ENCODE results near the gene DLD.
"Not testable (repeated sequence)": the region's sequence is repeated elsewhere in the genome, so short reads cannot be mapped to it uniquely, and the experiment has no call there.

DLD gene

DNA sequence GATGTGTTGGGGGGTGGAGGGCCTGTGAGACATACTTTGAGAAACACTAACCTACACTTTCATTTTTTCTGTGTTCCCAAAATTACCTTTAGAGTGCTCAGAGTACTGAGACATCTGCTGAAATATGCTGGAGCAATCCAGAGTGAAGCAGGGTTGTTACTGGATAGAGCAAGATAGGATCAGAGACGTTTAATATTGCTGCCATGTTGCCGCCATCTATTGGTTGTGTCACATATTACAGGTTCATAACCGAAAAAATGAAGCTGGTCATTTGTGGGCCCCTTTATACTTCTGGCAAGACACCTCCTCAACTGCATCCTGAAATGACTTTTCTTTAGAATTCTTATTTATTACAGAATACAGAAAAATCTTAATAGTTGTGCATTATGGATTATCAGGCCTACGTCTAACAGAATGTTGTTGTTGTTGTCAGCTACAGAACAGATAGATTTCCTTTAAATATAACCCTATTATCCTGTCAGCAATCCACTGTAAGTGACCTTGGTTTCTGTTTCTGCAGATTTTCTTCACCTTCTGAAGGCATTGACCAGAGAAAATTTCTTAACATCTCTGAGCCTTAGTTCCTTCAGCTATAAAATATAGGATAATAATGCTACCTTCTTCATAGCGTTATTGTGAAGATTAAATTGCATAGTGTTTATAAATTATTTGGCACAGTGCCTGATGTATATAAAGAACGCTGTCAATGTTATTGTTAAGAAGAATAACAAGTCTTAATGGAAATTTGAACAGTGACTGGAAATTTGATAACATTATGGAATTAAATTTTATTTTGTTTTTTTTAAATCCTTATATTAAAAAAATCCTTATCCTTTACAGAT lies 16.2 kb upstream of the DLD start:
- DNase-seq, result peak in 1 of 2 experiments; percentile 27

DNA sequence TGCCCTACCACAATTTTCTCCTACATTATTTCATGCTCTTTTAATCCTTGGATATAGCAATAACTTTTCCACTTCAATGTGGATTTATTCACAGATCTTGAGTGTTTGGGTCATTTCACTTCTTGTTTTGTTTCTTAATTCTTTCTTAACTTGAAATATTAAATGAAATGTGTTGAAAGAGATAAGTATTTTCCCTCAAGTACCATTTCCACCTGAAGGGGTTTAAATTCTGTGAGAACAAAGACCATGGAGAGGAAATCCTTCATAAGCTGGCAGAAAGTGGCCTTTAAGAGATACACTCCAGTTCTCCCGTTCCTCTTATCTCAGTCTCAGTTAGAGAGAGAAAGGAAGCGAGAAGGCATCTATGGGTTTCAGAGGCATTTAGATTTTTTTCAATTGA lies 14.1 kb upstream of the DLD start:
- no peak for DNase-seq

DNA sequence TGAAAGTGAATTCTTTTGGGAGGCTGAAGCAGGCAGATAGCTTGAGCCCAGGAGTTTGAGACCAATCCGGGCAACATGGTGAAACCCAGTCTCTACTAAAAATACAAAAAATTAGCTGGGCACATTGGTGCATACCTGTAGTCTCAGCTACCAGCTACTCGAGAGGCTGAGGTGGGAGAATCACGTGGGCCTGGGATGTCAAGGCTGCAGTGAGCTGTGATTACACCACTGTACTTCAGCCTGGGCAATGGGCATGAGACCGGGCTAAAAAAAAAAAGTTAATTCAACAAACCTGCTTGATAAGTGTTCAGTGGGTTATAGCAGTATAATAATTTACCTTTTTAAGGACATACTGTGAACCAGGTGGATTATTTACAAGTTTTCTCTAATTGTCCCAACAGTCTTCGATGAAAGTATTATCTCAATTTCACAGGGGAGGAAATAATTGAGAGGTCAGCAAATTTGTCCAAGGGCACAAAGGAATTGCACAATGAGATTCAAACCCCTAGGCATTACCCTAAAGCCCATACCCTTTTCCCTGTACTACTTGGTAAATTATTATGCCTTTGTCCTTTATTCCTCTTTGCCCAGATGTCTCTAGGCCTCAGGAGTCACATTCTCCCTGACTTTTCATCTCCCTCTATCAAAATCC lies 13.1 kb upstream of the DLD start:
- no peak for DNase-seq

DNA sequence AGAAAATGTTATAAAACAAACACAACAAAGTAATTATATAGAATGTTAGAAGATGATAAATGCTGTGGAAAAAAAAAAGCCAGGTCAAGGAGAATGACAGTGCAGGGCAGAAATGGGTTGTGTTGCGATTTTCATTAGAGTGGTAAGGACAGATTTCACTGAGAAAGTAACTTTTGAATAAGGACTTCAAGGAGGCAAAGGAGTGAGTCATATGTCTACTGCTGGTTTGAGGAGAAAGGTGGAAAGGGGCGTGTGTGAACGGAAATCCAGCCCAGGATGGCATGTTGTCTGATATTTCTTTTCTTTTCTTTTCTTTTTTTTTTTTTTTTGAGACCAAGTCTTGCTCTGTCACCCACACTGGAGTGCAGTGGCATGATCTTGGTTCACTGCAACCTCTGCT lies 12.3 kb upstream of the DLD start:
- DNase-seq, result no peak

DNA sequence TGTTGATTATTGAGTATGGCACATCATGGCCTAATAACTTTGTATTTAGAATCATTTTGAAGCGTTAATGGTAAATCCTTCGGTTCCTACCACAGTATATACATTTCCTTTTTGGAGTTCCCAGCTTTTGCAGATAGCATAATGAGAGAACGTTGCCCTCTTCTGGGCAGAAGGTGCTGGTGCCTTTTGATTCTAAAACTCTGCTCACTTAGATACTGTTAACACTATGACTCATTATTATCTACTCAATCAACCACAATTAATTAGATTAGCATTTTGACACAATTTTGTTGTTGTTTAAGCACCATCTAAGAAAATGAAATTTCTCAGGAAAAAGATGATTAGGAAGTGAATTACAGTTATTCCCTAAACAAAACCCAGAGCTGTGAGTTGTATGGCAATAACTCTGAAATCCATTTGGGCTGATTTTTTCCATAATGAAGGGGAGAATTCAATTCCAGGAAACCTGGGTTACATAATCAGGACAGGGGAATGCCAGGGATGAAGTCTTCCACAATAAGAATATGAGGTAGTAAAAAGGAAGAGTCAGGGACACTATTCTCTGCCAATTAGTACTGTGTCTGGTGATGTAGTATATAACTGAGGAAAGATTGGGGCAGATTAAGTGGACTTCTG lies 11.5 kb upstream of the DLD start:
- DNase-seq, result peak in 1 of 2 experiments; percentile 35

DNA sequence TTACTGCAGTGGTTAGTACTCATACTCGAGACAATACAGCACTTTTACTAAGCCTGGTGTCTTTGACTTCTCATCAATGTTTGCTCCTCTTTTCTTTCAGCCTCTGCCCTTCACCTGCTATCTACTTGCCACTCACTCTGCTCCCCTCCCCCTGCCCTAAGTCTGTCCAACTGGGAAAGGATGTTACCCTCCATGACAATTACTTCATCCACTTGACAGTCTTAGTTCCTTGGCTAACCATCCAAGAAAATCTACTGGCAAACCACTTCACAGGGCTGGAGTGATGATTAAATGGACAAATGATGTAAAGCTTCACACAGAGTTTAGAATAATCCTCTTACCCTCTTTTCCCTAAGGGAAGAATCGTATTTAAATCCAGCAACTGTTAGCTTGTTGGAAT lies 8.2 kb upstream of the DLD start:
- DNase-seq, result no peak

DNA sequence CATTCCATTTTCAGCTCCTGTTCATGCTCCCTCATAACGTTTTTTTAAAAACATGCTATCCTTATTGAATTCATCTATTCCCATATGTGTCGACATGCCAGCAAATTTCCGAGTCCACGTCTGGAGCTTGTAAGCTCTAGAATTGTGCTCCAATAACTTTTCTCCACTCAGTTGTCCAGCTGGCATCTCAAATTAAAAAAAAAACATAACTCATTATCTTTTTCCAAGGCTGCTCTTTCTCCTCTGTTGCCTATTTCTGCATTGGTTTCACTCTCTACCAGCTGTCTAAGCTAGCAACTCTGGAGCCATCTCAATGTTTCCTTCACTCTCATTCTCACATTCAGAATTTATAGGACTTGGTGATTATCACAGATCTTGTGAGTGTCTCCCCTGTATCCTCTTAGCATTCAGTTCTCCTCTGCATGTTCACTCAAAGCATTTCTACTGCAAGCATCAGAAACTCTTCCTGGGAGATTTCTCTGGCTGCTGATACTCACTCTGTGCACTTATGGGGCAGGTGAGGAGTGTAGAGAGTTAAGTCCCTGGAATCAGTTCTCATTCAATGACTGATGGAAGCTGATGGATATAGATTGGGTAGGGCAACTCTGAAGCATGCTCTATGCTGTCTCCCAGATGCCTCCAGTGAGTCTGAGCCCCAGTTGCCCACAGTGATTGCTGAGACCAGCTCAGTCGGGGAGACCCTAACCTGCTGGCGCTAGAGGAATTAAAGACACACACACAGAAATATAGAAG lies 6.7 kb upstream of the DLD start:
- no peak for DNase-seq

DNA sequence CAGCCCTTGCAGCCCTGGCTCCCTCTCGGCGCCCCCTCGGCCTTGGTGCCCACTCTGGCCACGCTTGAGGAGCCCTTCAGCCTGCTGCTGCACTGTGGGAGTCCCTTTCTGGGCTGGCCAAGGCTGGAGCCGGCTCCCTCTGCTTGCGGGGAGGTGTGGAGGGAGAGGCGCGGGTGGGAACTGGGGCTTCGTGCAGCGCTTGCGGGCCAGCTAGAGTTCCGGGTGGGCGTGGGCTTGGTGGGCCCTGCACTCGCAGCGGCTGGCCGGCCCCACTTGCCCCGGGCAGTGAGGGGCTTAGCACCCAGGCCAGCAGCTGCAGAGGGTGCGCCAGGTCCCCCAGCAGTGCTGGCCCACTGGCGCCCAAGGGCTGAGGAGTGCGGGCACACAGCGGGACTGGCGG lies 3.2 kb upstream of the DLD start:
- DNase-seq, result not testable (repeated sequence)

DNA sequence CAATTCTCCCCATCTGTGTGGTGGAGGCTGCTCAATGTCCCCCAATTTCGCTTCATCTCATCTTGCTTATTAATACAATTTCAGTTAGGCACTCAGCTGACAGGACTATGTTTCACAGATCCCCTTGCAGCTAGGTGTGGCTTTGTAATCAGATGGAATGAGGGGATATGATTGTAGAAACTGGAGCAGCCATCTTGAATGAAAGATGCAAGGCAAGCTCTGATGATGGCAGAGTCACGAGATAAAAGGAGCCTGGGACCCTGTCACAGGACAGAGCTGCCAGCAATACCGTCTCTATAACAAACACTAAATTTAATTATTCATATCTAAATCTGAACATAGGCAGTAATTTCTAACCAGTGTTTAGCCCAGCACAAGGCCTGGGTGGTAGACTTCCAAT lies 991 bp upstream of the DLD start:
- DNase-seq, result no peak

DNA sequence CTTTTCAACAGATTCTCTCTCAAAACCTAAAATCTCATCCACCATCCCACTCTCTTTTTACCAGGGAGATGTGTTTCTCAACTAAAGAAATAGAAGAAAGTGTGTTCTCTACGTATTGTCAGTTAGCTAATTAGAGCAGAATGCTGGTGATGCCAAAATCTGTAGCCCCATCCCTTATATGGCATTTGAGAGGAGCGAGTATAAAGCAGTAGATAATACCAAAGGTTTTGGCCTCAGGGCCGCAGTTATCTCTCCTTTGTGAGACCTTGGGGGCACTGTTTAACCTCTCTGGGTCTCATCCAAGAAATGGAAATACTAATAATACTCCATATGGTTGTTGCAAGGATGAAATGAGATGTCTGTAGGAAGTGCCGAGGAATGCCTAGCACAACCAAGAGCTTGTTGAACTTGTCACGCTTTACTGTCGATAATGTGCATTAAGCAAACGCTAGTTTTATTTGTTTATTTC lies 456 bp upstream of the DLD start:
- DNase-seq, result peak in 1 of 2 experiments; percentile 34

DNA sequence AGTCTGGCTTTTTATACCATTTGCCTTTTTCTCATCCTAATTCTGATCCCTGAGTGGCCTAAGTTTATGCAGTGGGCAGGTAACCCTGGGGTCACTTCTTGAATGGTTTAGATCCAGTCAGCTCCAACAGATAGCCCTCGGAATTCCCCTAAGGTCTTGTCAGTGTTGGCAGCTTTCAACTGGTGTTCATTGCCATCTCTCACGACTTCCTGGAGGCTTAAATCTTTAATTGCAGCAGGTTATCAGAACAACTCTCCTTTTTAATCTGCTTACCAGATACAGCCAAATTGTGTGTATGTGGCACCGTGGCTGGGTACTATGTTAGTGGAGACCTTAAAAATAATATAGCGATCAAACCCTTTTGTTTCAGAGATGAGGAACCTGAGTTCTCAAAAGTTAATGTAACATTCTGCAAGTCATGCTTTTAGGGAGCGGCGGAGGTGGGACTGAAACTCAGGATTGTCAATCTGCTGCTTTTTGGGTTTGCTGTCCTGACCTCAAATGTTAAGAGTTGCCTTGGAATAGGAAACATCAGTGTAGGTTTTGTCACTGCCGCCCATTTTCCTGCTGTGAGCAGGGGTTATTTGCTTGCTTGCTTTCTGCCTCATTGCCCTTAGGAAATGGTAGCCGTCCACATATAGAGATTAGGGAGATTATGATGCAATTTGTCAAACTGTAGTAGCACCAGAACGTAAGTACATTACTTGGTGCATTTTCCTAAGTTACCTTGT lies 818 bp downstream of the DLD start:
- no peak for DNase-seq

DNA sequence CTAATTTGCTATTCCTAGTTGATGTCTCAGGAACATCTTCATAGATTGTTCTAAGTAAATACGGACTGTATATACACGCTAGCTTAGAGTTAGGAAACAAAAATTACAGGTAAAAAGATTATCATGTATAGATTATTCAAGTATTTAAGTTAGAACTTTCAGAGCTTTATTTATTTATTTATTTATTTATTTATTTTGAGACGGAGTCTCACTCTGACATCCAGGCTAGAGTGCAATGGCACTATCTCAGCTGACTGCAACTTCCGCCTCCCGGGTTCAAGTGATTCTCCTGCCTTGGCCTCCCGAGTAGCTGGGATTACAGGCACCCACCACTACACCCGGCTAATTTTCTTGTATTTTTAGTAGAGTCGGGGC lies 1.4 kb downstream of the DLD start:
- not testable (repeated sequence) for DNase-seq

DNA sequence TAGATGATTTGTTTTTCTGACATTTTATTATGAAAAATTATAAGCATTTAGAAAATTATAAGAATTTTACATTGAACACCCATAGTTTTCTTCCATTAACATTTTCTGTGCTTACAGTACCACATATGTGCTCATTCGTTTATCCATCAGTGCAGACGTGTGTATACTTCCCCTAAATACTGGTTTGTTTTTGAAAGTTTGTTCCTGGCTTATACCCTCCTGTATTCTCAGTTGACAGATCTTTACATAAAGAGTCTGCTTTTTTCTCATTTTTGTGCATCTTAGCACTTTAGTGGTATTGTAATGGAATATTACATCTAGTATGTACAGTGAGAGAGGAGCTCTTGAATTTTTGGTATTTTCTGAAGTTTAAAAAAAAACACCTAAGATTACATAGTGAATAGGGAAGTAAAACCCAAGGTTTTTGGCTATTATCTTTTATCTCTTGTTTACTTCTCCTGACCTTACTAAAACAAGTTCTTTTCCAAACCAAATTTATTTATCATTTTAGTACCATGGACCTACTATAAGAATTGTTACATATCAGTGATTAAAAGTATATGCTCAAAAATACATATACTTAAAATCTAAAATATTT lies 8.1 kb downstream of the DLD start:
- DNase-seq, result no peak

DNA sequence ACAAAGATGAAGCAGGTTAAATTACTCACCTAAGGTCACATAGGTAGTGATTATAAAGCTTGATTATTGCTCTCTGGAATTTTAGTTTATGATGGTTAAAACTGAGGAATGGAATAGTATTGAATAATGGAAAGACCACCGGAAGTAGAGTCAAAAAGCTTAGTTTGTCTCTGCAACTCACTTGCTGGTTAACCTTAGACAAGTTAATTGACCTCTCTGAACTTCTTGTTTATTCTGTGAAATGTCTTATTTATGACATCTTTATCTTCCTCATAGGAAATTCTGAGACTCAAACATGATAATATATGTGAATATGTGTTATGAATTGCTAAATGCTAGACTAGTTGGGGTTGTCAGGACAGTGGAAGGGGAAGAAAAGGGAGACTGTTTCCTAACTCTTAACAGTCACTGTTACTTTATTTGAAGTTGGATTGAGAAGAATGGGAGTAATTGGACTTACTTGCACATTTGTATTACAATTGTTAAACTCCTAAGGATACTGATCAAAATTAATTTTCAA lies 9.6 kb downstream of the DLD start:
- DNase-seq, result no peak

DNA sequence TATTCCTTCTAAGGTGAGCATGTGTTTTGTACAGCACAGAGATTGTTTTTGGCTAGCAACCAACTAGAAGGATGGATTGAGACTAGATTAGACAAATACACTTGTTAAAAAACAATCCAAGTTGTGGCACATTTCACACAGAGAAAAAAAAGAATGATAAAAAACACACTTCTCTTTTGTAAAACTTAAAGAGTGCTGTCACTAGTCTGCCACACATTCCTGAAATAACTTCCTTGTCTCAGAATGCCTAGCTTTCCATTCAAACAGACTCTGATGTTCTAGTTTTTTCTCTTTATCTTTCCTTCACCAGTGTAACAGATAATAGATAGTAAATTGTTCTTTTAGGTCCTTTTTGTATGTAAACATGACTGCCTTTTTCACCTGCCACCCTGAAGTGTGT lies 11.4 kb downstream of the DLD start:
- DNase-seq, result no peak

DNA sequence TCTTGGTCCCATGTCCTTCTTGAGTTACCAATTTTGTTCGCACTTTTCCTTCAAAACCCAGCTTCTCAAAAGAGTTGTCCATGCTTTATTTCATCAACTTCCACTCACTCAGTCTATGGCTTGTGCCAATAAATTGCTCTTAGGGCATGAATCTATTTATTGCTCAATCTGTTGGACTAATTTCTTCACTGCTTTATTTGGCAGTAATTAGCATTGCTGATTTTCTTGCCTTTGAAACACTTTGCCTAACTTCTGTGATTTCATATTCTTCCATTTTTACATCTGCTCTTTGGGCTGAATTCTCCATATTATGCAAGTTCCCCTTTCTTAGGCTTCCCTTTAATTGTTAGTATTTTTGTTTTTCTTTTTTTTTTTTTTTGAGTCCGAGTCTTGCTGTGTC lies 16.8 kb downstream of the DLD start:
- no peak for DNase-seq

DNA sequence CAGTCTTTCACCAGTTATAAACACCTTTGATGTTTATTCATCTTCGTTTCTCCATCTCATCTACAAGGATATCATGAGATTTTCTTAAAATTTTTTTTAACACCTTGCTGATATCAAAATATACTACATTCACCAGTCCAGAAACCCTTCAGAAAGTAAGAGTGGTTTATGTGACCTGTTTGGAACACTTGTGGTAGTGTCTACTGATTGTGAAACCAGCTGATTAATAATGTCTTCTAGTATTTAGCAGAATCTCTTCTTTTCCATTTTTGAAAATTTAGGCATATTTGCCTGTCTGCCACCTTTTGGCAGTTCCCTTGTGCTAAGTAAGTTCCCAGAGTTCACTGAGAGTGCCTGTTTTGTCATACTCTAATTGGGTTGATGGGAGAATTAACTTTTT lies 18.5 kb downstream of the DLD start:
- DNase-seq, result no peak

DNA sequence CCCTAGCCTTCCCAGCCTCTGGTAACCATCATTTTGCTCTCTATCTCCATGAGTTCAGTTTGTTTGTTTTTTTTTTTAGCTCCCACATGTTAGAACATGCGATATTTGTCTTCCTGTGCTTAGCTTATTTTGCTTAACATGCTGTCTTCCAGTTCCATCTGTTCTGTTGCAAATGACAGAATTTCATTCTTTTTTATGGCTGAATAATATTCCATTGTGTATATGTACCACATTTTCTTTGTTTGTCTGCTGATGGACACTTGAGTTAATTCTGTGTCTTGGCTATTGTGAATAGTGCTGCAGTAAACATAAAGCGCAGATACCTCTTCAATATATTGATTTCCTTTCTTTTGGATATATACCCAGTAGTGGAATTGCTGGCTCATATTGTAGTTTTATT lies 21.0 kb downstream of the DLD start:
- DNase-seq, result no peak

DNA sequence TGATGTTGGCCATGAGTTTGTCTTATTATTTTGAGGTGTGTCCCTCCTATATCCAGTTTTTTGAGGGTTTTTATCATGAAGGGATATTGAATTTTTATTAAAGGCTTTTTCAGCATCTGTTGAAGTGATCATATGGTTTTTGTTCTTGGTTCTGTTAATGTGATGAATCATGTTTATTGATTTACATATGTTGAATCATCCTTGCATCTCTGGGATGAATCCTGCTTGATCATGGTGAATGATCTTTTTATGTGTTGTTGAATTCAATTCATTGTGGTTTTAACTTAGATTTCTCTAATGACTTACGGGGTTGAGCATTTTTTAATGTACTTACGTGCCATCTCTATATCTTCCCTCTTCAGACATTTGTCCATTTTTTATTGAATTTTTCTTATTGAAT lies 22.9 kb downstream of the DLD start:
- DNase-seq, result no peak

DNA sequence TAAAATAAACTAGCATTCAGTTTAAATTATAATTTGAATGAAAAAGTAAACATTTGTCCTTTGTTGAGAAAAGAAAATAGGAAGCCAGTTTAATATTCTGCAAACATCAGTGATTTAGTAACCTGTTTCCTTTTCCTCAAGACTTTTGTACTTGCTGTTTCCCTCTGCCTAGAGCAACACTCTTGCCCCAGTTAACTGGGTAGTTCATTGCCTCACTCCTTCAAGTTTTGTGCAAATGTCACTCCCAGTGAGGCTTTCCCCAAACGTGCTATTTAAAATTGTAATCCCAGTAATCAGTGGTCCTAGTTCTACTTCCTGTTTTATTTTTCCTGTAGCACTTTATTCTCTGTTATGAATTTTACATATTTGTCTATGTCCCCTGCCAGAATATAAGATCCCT lies 23.8 kb downstream of the DLD start:
- no peak for DNase-seq

DNA sequence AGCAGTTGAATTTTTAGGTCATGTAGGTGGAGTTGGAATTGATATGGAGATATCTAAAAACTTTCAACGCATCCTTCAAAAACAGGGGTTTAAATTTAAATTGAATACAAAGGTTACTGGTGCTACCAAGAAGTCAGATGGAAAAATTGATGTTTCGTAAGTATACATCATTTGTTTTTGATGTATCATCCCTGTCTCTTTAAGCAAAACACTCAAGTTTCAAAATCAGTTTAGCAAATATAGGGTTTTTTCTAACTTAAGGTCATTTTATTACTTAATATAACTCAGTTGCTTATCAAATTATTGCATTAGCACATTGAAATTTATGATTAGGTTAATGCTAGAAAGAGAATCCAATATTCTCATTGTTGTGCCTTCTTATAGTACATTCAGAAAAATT lies 24.6 kb downstream of the DLD start:
- DNase-seq, result no peak
